K562 (cell line): ENCODE results near the gene C16orf95. TPM values are rescaled to one million over a fixed set of nuclear protein-coding genes. Genes with fewer than 3 reads are reported as not detected.

ENCODE experiments used
- BCOR ChIP-seq: fragments of 450-650 bp; IDR thresholded peaks from 2 replicates; pipeline ENCODE4 v1.6.1; 2016
- CHD2 ChIP-seq: IDR thresholded peaks from 2 replicates; pipeline ENCODE4 v1.6.1; 2011; ENCODE audit warnings: low read depth, low read length
- GTF2A2 ChIP-seq: IDR thresholded peaks from 2 replicates; pipeline ENCODE4 v1.6.1; 2016; ENCODE audit warnings: mild to moderate bottlenecking, missing genetic modification characterization, missing compliant biosample characterization
- LARP7 ChIP-seq: fragments of 450-650 bp; IDR thresholded peaks from 2 replicates; pipeline ENCODE4 v1.6.1; 2016
- RAD51 ChIP-seq: fragments of 450-650 bp; IDR thresholded peaks from 2 replicates; pipeline ENCODE4 v1.7.1; 2016; ENCODE audit warnings: low read depth, mild to moderate bottlenecking, borderline replicate concordance
- RBM39 ChIP-seq: fragments of 200-400 bp; formaldehyde crosslinking; optimal IDR thresholded peaks from 2 replicates; pipeline ENCODE3; 2018; ENCODE audit warnings: low read depth, low read length
- SRSF1 ChIP-seq: fragments of 200-400 bp; formaldehyde crosslinking; IDR thresholded peaks from 2 replicates; pipeline ENCODE4 v1.6.1; 2017; ENCODE audit warnings: mild to moderate bottlenecking, low read depth, low read length, moderate library complexity
- THAP12 ChIP-seq: fragments of 250-450 bp; sonication (Bioruptor Pico); IDR thresholded peaks from 2 replicates; pipeline ENCODE4 v1.9.0; 2021; ENCODE audit warnings: mild to moderate bottlenecking, inconsistent platforms
- ZFPM2 ChIP-seq: fragments of 250-450 bp; sonication (Bioruptor Pico); IDR thresholded peaks from 2 replicates; pipeline ENCODE4 v1.5.1; 2022; ENCODE audit warnings: mild to moderate bottlenecking
- ZFX ChIP-seq: sonication (generic); formaldehyde crosslinking; IDR thresholded peaks from 2 replicates; pipeline ENCODE4 v1.8.0; 2022; ENCODE audit warnings: mild to moderate bottlenecking, missing genetic modification reagents, moderate library complexity
- ZNF217 ChIP-seq: sonication (generic); formaldehyde crosslinking; IDR thresholded peaks from 2 replicates; pipeline ENCODE4 v1.8.0; 2022; ENCODE audit warnings: mild to moderate bottlenecking, missing genetic modification reagents
- ZNF311 ChIP-seq: fragments of 250-450 bp; sonication (Bioruptor Pico); IDR thresholded peaks from 2 replicates; pipeline ENCODE4 v1.4.0; 2020; ENCODE audit warnings: mild to moderate bottlenecking, moderate library complexity
- ZNF395 ChIP-seq: fragments of 200-800 bp; sonication (Bioruptor generic); IDR thresholded peaks from 2 replicates; pipeline ENCODE4 v1.6.1; 2017; ENCODE audit warnings: missing genetic modification characterization, missing compliant biosample characterization
- ZNF561 ChIP-seq: fragments of 450-650 bp; formaldehyde crosslinking; conservative IDR thresholded peaks from 2 replicates; pipeline ENCODE4 v1.4.0; 2020; ENCODE audit warnings: mild to moderate bottlenecking, moderate library complexity
- polyA plus RNA-seq, 8 experiments: library from polyadenylated mRNA; depleted of rRNA in 4 of 8; stranded (reverse) in 5 of 8; unstranded in 3 of 8; fragments of >200 nt; fragmentation: Nextera tagmentation in 2 of 8; fragmentation: Illumina TruSeq in 1 of 8; extraction: Ambion mirVana in 2 of 8; extraction: Trizol in 1 of 8; gene quantifications; 2 replicates each; pipeline versions ENCODE4 v1.2.1 to v1.2.3, GENCODE V29; 2011 to 2014; ENCODE audit warnings: inconsistent platforms in 1 of 8, missing spikeins in 1 of 8
- total RNA-seq, 7 experiments: library from RNA; depleted of rRNA in 6 of 7; stranded (reverse); fragments of >200 nt in 6 of 7; fragmentation: Illumina TruSeq in 2 of 7; extraction: Trizol in 2 of 7; gene quantifications; 2 replicates each; pipeline versions ENCODE4 v1.2.1 to v1.2.3, GENCODE V29; 2011 to 2021; ENCODE audit warnings: low replicate concordance in 1 of 7
- TF ChIP-seq, protein P1 (sequence below): fragments of 250-450 bp; sonication (Bioruptor Pico); IDR thresholded peaks from 2 replicates; pipeline ENCODE4 v1.4.0; 2020
- TF ChIP-seq, protein P2 (sequence below): fragments of 250-450 bp; sonication (Bioruptor Pico); IDR thresholded peaks from 2 replicates; pipeline ENCODE4 v1.5.0; 2022; ENCODE audit warnings: mild to moderate bottlenecking

C16orf95 gene
- total and polyA plus RNA-seq, 9 of the 15 experiments (the other 6 are each of a cell fraction or from before 2014, with no cell fraction given) = 6.5 to 20.5 (median 9.4) TPM

- TF ChIP-seq, protein P1, sequence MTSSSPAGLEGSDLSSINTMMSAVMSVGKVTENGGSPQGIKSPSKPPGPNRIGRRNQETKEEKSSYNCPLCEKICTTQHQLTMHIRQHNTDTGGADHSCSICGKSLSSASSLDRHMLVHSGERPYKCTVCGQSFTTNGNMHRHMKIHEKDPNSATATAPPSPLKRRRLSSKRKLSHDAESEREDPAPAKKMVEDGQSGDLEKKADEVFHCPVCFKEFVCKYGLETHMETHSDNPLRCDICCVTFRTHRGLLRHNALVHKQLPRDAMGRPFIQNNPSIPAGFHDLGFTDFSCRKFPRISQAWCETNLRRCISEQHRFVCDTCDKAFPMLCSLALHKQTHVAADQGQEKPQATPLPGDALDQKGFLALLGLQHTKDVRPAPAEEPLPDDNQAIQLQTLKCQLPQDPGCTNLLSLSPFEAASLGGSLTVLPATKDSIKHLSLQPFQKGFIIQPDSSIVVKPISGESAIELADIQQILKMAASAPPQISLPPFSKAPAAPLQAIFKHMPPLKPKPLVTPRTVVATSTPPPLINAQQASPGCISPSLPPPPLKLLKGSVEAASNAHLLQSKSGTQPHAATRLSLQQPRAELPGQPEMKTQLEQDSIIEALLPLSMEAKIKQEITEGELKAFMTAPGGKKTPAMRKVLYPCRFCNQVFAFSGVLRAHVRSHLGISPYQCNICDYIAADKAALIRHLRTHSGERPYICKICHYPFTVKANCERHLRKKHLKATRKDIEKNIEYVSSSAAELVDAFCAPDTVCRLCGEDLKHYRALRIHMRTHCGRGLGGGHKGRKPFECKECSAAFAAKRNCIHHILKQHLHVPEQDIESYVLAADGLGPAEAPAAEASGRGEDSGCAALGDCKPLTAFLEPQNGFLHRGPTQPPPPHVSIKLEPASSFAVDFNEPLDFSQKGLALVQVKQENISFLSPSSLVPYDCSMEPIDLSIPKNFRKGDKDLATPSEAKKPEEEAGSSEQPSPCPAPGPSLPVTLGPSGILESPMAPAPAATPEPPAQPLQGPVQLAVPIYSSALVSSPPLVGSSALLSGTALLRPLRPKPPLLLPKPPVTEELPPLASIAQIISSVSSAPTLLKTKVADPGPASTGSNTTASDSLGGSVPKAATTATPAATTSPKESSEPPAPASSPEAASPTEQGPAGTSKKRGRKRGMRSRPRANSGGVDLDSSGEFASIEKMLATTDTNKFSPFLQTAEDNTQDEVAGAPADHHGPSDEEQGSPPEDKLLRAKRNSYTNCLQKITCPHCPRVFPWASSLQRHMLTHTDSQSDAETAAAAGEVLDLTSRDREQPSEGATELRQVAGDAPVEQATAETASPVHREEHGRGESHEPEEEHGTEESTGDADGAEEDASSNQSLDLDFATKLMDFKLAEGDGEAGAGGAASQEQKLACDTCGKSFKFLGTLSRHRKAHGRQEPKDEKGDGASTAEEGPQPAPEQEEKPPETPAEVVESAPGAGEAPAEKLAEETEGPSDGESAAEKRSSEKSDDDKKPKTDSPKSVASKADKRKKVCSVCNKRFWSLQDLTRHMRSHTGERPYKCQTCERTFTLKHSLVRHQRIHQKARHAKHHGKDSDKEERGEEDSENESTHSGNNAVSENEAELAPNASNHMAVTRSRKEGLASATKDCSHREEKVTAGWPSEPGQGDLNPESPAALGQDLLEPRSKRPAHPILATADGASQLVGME (CRISPR knock-in tag) = 0 out of 2 replicates have a peak, but pooled peaks have one; percentile 7
- TF ChIP-seq THAP12 (CRISPR knock-in tag) (peak; percentile 21; the same call in 1 of the 2 replicates), LARP7 (no peak), RAD51 (no peak), GTF2A2 (tag) (no peak), CHD2 (peak; percentile 66), ZFPM2 (CRISPR knock-in tag) (no peak), ZNF561 (CRISPR knock-in tag) (no peak), BCOR (0 out of 2 replicates have a peak, but pooled peaks have one; percentile 12), ZFX (CRISPR knock-in tag) (peak; percentile 91), RBM39 (no peak), ZNF217 (CRISPR knock-in tag) (no peak), ZNF311 (CRISPR knock-in tag) (no peak), SRSF1 (no peak), ZNF395 (CRISPR knock-in tag) (peak; percentile 84)
- TF ChIP-seq, protein P2, sequence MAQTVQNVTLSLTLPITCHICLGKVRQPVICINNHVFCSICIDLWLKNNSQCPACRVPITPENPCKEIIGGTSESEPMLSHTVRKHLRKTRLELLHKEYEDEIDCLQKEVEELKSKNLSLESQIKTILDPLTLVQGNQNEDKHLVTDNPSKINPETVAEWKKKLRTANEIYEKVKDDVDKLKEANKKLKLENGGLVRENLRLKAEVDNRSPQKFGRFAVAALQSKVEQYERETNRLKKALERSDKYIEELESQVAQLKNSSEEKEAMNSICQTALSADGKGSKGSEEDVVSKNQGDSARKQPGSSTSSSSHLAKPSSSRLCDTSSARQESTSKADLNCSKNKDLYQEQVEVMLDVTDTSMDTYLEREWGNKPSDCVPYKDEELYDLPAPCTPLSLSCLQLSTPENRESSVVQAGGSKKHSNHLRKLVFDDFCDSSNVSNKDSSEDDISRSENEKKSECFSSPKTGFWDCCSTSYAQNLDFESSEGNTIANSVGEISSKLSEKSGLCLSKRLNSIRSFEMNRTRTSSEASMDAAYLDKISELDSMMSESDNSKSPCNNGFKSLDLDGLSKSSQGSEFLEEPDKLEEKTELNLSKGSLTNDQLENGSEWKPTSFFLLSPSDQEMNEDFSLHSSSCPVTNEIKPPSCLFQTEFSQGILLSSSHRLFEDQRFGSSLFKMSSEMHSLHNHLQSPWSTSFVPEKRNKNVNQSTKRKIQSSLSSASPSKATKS = no peak
Measured at GRCh38 chr16:87316923-87317749, at the start of gene C16orf95 (continued).
